ENCODE results near the gene JADE2.

JADE2 gene

GRCh38 chr5:134568761-134569695 lies 43.6 kb downstream of the JADE2 start:
- DNase-seq (ENCODE audit: low read depth in 2 of 3, low spot score in 2 of 3): no peak

- no peak for DNase-seq (ENCODE audit: low read depth in 2 of 3, low spot score in 2 of 3)
Measured at GRCh38 chr5:134569758-134570364, 44.4 kb downstream of the JADE2 start.

GRCh38 chr5:134570365-134570758 lies 44.9 kb downstream of the JADE2 start:
- DNase-seq (ENCODE audit: low read depth in 2 of 3, low spot score in 2 of 3): no peak

GRCh38 chr5:134570886-134571285 lies 45.4 kb downstream of the JADE2 start:
- no peak for DNase-seq (ENCODE audit: low read depth in 2 of 3, low spot score in 2 of 3)

GRCh38 chr5:134571693-134572405 lies 46.4 kb downstream of the JADE2 start:
- no peak for DNase-seq (ENCODE audit: low read depth in 2 of 3, low spot score in 2 of 3)

- no peak for DNase-seq (ENCODE audit: low read depth in 2 of 3, low spot score in 2 of 3)
Measured at GRCh38 chr5:134572811-134573210, 47.3 kb downstream of the JADE2 start.

- DNase-seq (ENCODE audit: low read depth in 2 of 3, low spot score in 2 of 3): no peak
Measured at GRCh38 chr5:134574521-134574920, 49.1 kb downstream of the JADE2 start.

- DNase-seq (ENCODE audit: low read depth in 2 of 3, low spot score in 2 of 3): no peak
Measured at GRCh38 chr5:134575316-134575715, 49.8 kb downstream of the JADE2 start.

GRCh38 chr5:134576386-134577021 lies 51.0 kb downstream of the JADE2 start:
- no peak for DNase-seq (ENCODE audit: low read depth in 2 of 3, low spot score in 2 of 3)

GRCh38 chr5:134577022-134577795 lies 51.7 kb downstream of the JADE2 start:
- DNase-seq (ENCODE audit: low read depth in 2 of 3, low spot score in 2 of 3): no peak

GRCh38 chr5:134577796-134578577 lies 52.5 kb downstream of the JADE2 start:
- DNase-seq (ENCODE audit: low read depth in 2 of 3, low spot score in 2 of 3): peak in 2 of 3 experiments; percentile 60 to 77

GRCh38 chr5:134578578-134579283 lies 53.3 kb downstream of the JADE2 start:
- DNase-seq (ENCODE audit: low read depth in 2 of 3, low spot score in 2 of 3): no peak

GRCh38 chr5:134579284-134579771 lies 53.9 kb downstream of the JADE2 start:
- no peak for DNase-seq (ENCODE audit: low read depth in 2 of 3, low spot score in 2 of 3)

GRCh38 chr5:134580001-134580460 lies 54.6 kb downstream of the JADE2 start:
- DNase-seq (ENCODE audit: low read depth in 2 of 3, low spot score in 2 of 3): no peak

- no peak for DNase-seq (ENCODE audit: low read depth in 2 of 3, low spot score in 2 of 3)
Measured at GRCh38 chr5:134581241-134581981, 55.9 kb downstream of the JADE2 start.

- DNase-seq (ENCODE audit: low read depth in 2 of 3, low spot score in 2 of 3): no peak
Measured at GRCh38 chr5:134582281-134582680, 56.8 kb downstream of the JADE2 start.

GRCh38 chr5:134582941-134583340 lies 57.5 kb downstream of the JADE2 start:
- no peak for DNase-seq (ENCODE audit: low read depth in 2 of 3, low spot score in 2 of 3)

- no peak for DNase-seq (ENCODE audit: low read depth in 2 of 3, low spot score in 2 of 3)
Measured at GRCh38 chr5:134583766-134584165, 58.3 kb downstream of the JADE2 start.

All from activated CD8-positive, alpha-beta memory T cell treated with anti-CD3 and anti-CD28 coated beads for 48 hours (primary cell).